Mucosa of rectum (tissue), 2 donors: Measurements from ENCODE around the gene SLC25A51.

ENCODE experiments used
- H3K27ac ChIP-seq, 2 donors: one replicate each; pipeline ENCODE4 v1.7.0; 2013; ENCODE audit warnings: inconsistent platforms in 2 of 2, low read depth in 2 of 2, low read length in 2 of 2
- H3K27me3 ChIP-seq, 2 donors: one replicate each; pipeline ENCODE4 v1.7.0; 2013; ENCODE audit warnings: low read length in 2 of 2; ENCODE audit not compliant: control insufficient read depth in 2 of 2, insufficient read depth in 2 of 2
- H3K36me3 ChIP-seq, 2 donors: one replicate each; pipeline ENCODE4 v1.7.0; 2013; ENCODE audit warnings: low read length in 2 of 2; ENCODE audit not compliant: control insufficient read depth in 2 of 2, insufficient read depth in 2 of 2
- H3K4me1 ChIP-seq, 2 donors: one replicate each; pipeline ENCODE4 v1.7.0; 2013; ENCODE audit warnings: low read length in 2 of 2, mild to moderate bottlenecking in 1 of 2; ENCODE audit not compliant: control insufficient read depth in 2 of 2, insufficient read depth in 2 of 2
- H3K4me3 ChIP-seq, 2 donors: one replicate each; pipeline ENCODE4 v1.7.0; 2013; ENCODE audit warnings: low read length in 2 of 2
- H3K9ac ChIP-seq, 2 donors: one replicate each; pipeline ENCODE4 v1.7.0; 2013; ENCODE audit warnings: low read length in 2 of 2, low read depth in 1 of 2, mild to moderate bottlenecking in 1 of 2
- H3K9me3 ChIP-seq, 2 donors: one replicate each; pipeline ENCODE4 v1.7.0; 2013; ENCODE audit warnings: low read length in 2 of 2; ENCODE audit not compliant: control insufficient read depth in 2 of 2
- donor health status: healthy.
- donor health status: Normal muscosa, but diverticular disease.

SLC25A51 gene, protein sequence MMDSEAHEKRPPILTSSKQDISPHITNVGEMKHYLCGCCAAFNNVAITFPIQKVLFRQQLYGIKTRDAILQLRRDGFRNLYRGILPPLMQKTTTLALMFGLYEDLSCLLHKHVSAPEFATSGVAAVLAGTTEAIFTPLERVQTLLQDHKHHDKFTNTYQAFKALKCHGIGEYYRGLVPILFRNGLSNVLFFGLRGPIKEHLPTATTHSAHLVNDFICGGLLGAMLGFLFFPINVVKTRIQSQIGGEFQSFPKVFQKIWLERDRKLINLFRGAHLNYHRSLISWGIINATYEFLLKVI

DNA sequence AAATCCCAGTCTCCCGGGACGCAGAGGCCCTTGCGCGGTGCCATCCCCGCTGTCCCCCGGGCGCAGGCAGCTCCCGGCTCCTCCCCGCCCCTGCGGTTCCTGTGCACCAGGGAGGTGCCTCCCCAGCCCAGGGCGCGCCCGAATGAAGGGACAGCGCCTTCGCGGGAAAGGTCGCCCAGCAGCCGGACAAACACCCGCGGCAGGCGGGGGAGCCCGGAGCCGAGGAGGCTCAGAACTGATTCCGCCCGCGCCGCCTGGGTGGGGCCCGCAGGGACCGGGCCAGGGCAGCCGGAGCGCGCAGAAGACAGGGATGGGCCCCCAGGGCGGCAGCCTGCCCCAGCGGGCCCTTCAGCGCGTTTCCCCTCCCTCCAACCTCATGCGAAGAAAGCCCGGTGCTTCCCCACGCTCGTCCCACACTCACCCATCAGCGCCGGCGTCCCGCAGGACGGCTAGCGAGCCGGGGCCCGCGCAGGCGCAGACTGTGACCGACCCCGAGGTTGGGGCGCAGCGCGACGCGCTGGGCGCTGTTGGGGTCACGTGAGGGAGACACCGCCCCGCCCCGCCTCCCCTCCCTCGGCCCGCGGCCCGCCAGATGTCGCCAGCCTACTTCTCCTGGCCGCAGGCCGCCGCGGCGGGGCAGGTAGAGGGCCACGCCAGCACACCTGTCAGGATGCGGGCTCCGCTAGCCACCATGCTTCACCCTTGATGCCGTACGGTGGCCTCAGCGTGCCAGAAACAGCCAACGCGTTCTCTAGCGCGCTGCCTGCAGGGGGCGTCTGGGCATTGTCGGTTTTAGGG lies at the start of gene SLC25A51:
Gene SLC25A51, minus strand, starts transcription at position 481 of the 798 bp plus-strand sequence. CDS start 15,577 bp downstream, outside the sequence.
- Histone ChIP-seq H3K27ac (peak within 1 kb of the TSS; percentile 82 to 89), H3K4me1 (peaks cover 17 to 21% of the 10 kb centered on the region in 2 donors), H3K4me3 (peak within 1 kb of the TSS; percentile 85 to 86), H3K27me3 (no peaks in the 10 kb centered on the region), H3K36me3 (peaks cover 5 to 7% of the 10 kb centered on the region in 2 donors), H3K9me3 (no peaks in the 10 kb centered on the region), H3K9ac (peak within 1 kb of the TSS; percentile 63 to 82)

DNA sequence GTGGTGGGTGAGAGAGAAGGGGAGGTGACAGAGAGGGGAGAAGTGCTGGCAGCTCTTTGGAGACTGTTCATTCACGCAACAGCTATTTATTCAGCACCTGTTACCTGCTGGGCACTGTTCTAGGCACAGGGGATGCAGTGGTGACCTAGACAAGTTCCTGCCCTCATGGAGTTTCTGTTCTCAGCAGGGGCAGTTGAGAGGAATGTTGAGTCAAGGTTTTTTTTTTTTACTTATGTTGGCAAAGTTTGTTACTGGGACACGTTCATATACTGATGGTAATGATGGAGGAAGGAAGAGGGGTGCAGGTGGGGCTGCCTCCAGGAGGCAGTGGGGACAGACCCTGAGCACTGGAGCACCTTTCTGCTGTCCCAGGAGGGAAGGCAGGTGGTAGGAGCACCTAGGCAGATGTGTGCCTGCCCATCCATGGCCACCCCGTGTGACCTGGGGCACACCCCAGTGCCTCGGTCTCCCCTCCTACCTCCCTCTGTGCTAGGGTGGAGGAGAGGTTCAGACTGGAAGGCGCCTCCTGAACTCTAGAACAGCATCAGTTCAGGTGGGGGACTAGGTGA lies 49.4 kb upstream of the SLC25A51 start:
- Histone ChIP-seq H3K9me3 (no peaks in the 10 kb centered on the region), H3K9ac (no peak overlapping the region), H3K27me3 (no peaks in the 10 kb centered on the region), H3K36me3 (peaks cover 30 to 39% of the 10 kb centered on the region in 2 donors), H3K4me3 (no peak overlapping the region), H3K27ac (no peak overlapping the region), H3K4me1 (no peaks in the 10 kb centered on the region)

DNA sequence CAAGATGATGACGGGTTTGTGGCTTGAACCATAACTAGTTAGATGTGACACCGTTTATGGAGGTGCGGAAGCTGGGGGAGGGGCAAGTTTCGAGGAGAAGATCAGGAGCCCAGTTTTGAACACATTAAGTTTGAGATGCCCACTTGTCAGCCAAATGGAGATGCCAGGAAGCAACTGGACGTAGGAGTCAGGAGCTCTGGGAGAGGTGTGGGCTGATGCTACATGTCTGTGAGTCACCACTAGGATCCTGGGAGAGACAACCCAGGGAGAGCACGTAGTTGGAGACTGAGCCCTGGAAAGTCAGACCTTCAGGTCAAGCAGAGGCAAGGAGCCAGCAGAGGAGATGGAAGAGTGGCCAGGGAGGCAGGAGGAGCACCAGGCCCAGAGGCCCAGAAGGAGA lies 48.8 kb upstream of the SLC25A51 start:
- Histone ChIP-seq H3K36me3 (peaks cover 35 to 43% of the 10 kb centered on the region in 2 donors), H3K9ac (no peak overlapping the region), H3K27ac (no peak overlapping the region), H3K4me3 (no peak overlapping the region), H3K4me1 (no peaks in the 10 kb centered on the region), H3K9me3 (no peaks in the 10 kb centered on the region), H3K27me3 (no peaks in the 10 kb centered on the region)

DNA sequence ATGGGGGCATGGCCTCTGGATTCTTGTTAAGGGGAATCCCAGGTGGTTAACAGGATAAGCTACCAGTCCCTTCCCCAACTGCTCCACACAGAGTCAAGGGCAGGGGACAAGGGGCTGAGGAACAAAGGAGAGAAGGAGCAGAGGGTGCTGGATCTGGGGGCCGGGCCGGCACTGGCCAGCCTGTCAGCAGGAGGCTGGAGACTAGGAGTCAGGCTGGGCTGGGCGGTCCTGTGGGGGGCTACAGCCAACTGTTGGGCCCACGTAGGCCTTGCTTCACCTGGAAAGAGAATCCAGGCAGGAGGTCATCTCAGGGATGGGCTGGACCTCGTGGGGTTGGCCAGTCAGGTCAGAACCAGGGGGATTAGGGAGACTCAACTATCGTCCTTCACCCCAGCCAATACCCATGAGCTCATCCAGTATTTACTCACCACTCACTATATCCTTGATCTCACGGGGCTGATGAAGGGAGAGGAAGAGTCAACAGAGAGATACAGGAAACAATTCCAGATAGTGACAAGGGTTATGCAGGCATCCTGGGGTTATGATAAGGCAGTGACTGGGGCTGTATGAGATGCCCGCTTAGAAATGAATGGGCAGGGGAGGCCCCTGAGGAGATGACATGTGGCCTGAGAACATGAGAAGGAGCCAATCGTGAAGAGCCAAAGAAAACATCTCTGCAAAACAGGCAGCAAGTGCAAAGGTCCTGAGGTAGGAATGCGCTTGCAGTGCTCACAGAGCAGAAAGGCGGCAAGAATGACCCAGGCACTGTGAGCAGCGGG lies 47.9 kb upstream of the SLC25A51 start:
- H3K27me3 ChIP-seq = no peaks in the 10 kb centered on the region
- H3K4me3 ChIP-seq = no peak overlapping the region
- H3K27ac ChIP-seq = no peak overlapping the region
- H3K9ac ChIP-seq = no peak overlapping the region
- H3K9me3 ChIP-seq = no peaks in the 10 kb centered on the region
- H3K4me1 ChIP-seq = no peaks in the 10 kb centered on the region
- peaks cover 44 to 47% of the 10 kb centered on the region in 2 donors for H3K36me3 ChIP-seq

DNA sequence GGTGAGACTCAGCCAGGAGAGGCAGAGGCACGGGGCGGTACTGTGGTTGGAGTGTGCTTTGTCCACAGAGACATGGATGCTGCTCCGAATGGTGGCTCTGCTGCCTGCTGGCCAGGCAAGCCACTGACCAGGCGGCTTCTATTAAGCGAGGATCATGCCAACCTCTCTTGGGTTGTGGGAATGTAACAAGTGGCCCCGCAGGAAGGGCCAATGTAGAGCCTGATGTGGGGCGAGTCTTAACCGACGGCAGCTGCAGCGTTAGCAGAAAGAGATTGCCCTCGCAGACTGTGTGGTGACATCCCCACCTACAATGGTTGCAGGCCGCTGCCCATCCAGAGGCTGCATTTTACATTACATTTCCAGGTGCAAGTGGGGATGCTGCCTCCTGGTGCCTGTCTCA lies 46.6 kb upstream of the SLC25A51 start:
- no peaks in the 10 kb centered on the region for H3K27me3 ChIP-seq
- H3K4me1 ChIP-seq = no peaks in the 10 kb centered on the region
- H3K9ac ChIP-seq = no peak overlapping the region
- H3K9me3 ChIP-seq = no peaks in the 10 kb centered on the region
- peaks cover 56% of the 10 kb centered on the region in 2 donors for H3K36me3 ChIP-seq
- H3K27ac ChIP-seq = no peak overlapping the region
- no peak overlapping the region for H3K4me3 ChIP-seq

DNA sequence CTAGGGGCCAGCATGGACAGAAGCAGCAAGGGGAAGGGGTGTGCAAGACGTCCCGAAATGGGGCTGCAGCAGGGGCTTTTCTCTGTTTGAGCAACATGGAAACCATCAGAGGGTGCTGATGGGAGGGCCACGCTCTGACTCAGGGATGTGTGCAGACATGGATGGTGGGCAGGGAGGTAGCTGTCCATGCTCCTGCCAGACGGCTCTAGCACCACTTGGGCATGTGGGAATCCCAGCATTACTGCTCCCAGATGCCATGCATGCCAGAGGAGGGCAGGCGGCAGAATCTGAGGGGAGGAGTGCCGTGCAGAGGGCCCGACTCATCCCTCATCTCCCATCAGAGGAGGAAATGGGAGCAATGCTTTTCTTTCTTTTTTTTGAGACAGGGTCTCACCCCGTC lies 45.6 kb upstream of the SLC25A51 start:
- Histone ChIP-seq H3K4me3 (no peak overlapping the region), H3K27me3 (no peaks in the 10 kb centered on the region), H3K9ac (no peak overlapping the region), H3K27ac (no peak overlapping the region), H3K4me1 (no peaks in the 10 kb centered on the region), H3K36me3 (peaks cover 53% of the 10 kb centered on the region in 2 donors), H3K9me3 (no peaks in the 10 kb centered on the region)

DNA sequence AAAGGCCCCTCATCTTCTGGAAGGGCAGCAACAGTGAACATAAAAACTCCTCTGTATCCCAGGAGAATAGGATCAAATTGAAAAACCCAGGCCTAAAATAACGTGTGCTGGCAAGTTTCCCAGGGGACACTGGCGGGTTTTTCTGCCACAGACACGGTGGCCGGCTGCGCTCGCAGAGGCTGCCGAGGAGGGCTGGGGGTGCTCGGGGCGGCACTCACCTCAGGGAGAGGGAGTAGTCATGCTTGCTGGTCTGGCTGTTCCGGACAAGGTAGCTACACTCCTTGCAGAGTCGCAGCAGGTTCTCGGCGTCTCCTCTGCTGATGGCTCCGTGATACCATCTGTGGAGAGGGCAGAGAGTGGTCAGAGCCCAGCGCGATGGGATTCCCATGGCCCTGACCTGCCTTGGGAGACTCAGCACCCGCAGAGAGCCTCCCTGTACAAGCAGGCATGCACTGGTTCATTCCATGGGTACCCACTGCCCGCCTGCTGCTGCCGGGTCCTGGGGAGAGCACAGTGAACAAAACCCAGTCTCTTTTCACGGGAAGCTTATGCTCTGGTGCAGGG lies 44.6 kb upstream of the SLC25A51 start:
- no peaks in the 10 kb centered on the region for H3K27me3 ChIP-seq
- H3K36me3 ChIP-seq = peaks cover 44 to 51% of the 10 kb centered on the region in 2 donors
- no peaks in the 10 kb centered on the region for H3K4me1 ChIP-seq
- H3K9me3 ChIP-seq = no peaks in the 10 kb centered on the region
- no peak overlapping the region for H3K4me3 ChIP-seq
- H3K27ac ChIP-seq = no peak overlapping the region
- no peak overlapping the region for H3K9ac ChIP-seq

DNA sequence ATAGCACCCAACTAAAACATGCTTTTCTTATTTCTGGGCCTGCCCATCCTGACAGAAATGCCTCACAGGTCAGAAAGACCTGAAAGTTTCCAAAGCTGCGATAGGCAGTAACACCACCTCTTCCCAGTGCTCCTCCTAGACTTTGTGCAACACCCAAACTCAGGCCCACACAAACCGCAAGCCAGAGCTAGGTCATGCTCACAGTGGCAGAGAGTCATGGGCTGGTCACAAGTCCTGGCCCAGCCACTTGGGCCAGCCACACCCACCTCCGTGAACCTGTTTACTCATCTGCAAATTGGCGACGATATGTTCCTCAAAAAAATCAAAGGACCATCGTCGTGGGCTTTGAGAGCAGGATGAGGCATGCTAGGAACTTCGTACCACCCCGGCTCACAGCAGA lies 44.0 kb upstream of the SLC25A51 start:
- Histone ChIP-seq H3K36me3 (peaks cover 43 to 49% of the 10 kb centered on the region in 2 donors), H3K27ac (no peak overlapping the region), H3K9me3 (no peaks in the 10 kb centered on the region), H3K4me3 (no peak overlapping the region), H3K4me1 (no peaks in the 10 kb centered on the region), H3K27me3 (no peaks in the 10 kb centered on the region), H3K9ac (no peak overlapping the region)

DNA sequence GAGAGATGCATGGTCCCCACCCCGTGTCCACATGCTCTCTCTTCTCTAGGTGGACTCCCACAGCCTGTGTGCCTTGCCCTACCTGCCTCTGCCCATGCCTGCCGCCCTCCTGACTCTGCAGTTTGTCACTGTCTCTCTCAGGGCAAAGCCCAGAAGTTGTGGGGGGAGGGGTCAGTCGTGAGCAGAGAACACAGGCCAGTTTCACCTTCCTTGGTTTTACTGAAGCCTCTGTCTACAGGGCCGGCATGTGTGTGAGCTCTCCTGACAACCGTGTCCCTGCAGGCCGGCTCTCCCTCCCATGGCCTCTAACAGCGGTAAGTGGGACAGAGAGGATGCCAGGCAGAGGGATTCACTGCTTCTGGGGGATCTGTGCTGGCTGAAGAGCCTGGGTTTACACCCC lies 43.5 kb upstream of the SLC25A51 start:
- Histone ChIP-seq H3K27me3 (no peaks in the 10 kb centered on the region), H3K27ac (no peak overlapping the region), H3K4me3 (no peak overlapping the region), H3K9me3 (no peaks in the 10 kb centered on the region), H3K36me3 (peaks cover 42 to 45% of the 10 kb centered on the region in 2 donors), H3K4me1 (no peaks in the 10 kb centered on the region), H3K9ac (no peak overlapping the region)
